ENCODE data around the gene CASP8AP2. TPM values are rescaled to one million over a fixed set of nuclear protein-coding genes. Genes with fewer than 3 reads are reported as not detected.

Gene CASP8AP2
- total RNA-seq, 1 experiment from 2014 or later: 22.9 TPM

DNA sequence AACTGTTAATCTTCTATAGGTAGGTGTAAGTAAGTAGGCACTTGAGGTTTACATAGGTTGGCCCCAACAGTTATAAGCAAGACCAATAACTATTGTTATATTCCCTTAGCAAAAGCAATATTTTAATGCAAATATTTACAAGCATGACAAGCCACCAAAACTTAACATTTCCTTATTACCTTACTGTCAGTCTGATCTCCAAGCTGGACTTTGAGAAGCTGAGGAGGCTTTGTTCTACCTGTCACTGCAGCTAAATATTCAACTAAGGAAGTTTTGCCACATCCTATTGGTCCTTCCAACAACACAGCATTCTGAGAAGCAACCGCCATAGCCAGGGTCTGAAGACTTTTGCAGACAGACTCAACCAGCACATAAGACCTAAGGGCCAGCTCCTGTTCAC lies 39.7 kb upstream of the CASP8AP2 start:
- Histone ChIP-seq H3K27me3 (ENCODE audit: control insufficient read depth, insufficient read depth, low read length) (no peaks in the 10 kb centered on the region), H3K9me3 (ENCODE audit: control insufficient read depth, insufficient read depth, low read depth, low read length) (no peaks in the 10 kb centered on the region), H3K4me3 (ENCODE audit: low read depth in 2 of 2, low read length in 2 of 2) (no peak overlapping the region), H3K4me1 (ENCODE audit: control insufficient read depth, insufficient read depth, low read length) (no peaks in the 10 kb centered on the region), H3K36me3 (ENCODE audit: control insufficient read depth, insufficient read depth, low read length) (peaks cover 15% of the 10 kb centered on the region; the same call in 1 of the 2 replicates), H3K27ac (ENCODE audit: low read length) (no peak overlapping the region)
- TF ChIP-seq SIN3A (IDR thresholded peaks at IDR 0.05; ENCODE audit: borderline replicate concordance, insufficient read depth, low read depth, low read length): no peak
- TF ChIP-seq, protein P1, sequence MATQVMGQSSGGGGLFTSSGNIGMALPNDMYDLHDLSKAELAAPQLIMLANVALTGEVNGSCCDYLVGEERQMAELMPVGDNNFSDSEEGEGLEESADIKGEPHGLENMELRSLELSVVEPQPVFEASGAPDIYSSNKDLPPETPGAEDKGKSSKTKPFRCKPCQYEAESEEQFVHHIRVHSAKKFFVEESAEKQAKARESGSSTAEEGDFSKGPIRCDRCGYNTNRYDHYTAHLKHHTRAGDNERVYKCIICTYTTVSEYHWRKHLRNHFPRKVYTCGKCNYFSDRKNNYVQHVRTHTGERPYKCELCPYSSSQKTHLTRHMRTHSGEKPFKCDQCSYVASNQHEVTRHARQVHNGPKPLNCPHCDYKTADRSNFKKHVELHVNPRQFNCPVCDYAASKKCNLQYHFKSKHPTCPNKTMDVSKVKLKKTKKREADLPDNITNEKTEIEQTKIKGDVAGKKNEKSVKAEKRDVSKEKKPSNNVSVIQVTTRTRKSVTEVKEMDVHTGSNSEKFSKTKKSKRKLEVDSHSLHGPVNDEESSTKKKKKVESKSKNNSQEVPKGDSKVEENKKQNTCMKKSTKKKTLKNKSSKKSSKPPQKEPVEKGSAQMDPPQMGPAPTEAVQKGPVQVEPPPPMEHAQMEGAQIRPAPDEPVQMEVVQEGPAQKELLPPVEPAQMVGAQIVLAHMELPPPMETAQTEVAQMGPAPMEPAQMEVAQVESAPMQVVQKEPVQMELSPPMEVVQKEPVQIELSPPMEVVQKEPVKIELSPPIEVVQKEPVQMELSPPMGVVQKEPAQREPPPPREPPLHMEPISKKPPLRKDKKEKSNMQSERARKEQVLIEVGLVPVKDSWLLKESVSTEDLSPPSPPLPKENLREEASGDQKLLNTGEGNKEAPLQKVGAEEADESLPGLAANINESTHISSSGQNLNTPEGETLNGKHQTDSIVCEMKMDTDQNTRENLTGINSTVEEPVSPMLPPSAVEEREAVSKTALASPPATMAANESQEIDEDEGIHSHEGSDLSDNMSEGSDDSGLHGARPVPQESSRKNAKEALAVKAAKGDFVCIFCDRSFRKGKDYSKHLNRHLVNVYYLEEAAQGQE (IDR thresholded peaks at IDR 0.05; ENCODE audit: insufficient read depth in 1 of 2, low read depth in 2 of 2, low read length in 1 of 2): no peak
- no peak for TF ChIP-seq TCF7L2 (IDR thresholded peaks at IDR 0.05; ENCODE audit: low read depth, low read length)
- no peak for TF ChIP-seq POLR2AphosphoS5 (IDR thresholded peaks at IDR 0.05; ENCODE audit: low read depth, low read length)
- TF ChIP-seq, protein P2, sequence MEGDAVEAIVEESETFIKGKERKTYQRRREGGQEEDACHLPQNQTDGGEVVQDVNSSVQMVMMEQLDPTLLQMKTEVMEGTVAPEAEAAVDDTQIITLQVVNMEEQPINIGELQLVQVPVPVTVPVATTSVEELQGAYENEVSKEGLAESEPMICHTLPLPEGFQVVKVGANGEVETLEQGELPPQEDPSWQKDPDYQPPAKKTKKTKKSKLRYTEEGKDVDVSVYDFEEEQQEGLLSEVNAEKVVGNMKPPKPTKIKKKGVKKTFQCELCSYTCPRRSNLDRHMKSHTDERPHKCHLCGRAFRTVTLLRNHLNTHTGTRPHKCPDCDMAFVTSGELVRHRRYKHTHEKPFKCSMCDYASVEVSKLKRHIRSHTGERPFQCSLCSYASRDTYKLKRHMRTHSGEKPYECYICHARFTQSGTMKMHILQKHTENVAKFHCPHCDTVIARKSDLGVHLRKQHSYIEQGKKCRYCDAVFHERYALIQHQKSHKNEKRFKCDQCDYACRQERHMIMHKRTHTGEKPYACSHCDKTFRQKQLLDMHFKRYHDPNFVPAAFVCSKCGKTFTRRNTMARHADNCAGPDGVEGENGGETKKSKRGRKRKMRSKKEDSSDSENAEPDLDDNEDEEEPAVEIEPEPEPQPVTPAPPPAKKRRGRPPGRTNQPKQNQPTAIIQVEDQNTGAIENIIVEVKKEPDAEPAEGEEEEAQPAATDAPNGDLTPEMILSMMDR (IDR thresholded peaks at IDR 0.05): no peak
- no TSS peak for BruUV-seq (replicated peaks)
- in situ Hi-C loops (cut with HindIII; ENCODE audit: low pct_unique_long_range_greater_than_20kb, low sequenced_read_pairs): no loop called here
- ChIA-PET CTCF (no interaction called here), POLR2A (no interaction called here)
- ATAC-seq (no peak), DNase-seq (ENCODE audit: low read depth, low spot score) (no peak)
- intact Hi-C loops (cut with micrococcal nuclease; ENCODE audit: unreplicated experiment): no loop called here

DNA sequence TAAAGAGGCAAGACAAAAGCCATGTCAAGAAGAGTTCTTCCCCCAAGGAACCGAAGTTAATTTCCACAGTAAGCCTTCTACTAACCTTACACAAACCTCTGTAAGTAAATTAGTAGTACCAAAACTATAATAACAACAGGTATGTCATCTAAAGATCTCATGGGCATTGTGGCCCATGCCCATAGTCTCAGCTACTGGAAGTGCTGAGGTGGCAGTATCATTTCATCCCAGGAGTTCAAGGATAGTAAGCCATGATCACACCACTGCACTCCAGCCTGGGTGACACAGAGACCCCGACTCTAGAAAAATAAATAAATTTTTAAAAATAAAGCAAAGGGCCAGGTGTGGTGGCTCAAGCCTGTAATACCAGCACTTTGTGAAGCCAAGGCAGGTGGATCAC lies 39.3 kb upstream of the CASP8AP2 start:
- ChIA-PET CTCF (no interaction called here), POLR2A (no interaction called here)
- peaks cover 14% of the 10 kb centered on the region; the same call in 1 of the 2 replicates for H3K36me3 ChIP-seq (ENCODE audit: control insufficient read depth, insufficient read depth, low read length)
- H3K4me3 ChIP-seq (ENCODE audit: low read depth in 2 of 2, low read length in 2 of 2): no peak overlapping the region
- ATAC-seq (no peak), DNase-seq (ENCODE audit: low read depth, low spot score) (no peak)
- no peaks in the 10 kb centered on the region for H3K27me3 ChIP-seq (ENCODE audit: control insufficient read depth, insufficient read depth, low read length)
- no TSS peak for BruUV-seq (replicated peaks)
- H3K4me1 ChIP-seq (ENCODE audit: control insufficient read depth, insufficient read depth, low read length): no peaks in the 10 kb centered on the region
- H3K9me3 ChIP-seq (ENCODE audit: control insufficient read depth, insufficient read depth, low read depth, low read length): no peaks in the 10 kb centered on the region
- no peak for TF ChIP-seq SIN3A (IDR thresholded peaks at IDR 0.05; ENCODE audit: borderline replicate concordance, insufficient read depth, low read depth, low read length)
- TF ChIP-seq POLR2AphosphoS5 (IDR thresholded peaks at IDR 0.05; ENCODE audit: low read depth, low read length): no peak
- TF ChIP-seq, protein P2 (IDR thresholded peaks at IDR 0.05): no peak
- TF ChIP-seq, protein P1 (IDR thresholded peaks at IDR 0.05; ENCODE audit: insufficient read depth in 1 of 2, low read depth in 2 of 2, low read length in 1 of 2): no peak
- TF ChIP-seq TCF7L2 (IDR thresholded peaks at IDR 0.05; ENCODE audit: low read depth, low read length): no peak
- intact Hi-C loops (cut with micrococcal nuclease; ENCODE audit: unreplicated experiment) (no loop called here), in situ Hi-C loops (cut with HindIII; ENCODE audit: low pct_unique_long_range_greater_than_20kb, low sequenced_read_pairs) (no loop called here)
- no peak overlapping the region for H3K27ac ChIP-seq (ENCODE audit: low read length)
